WI38 (cell line): ENCODE data around the gene PEX11A.
A peak's percentile ranks its signal among the peaks of the same experiment; 100 is the strongest.

Experiments used
- H3K4me3 ChIP-seq: 2 replicates; pipeline ENCODE4 v1.5.1; 2011; ENCODE audit warnings: low read depth, mild to moderate bottlenecking, control low read depth, low read length
- CTCF ChIP-seq: IDR thresholded peaks from 2 replicates; pipeline ENCODE4 v1.5.1; 2012; ENCODE audit warnings: low read depth, mild to moderate bottlenecking, control low read depth, low read length

PEX11A gene

GRCh38 chr15:89649716-89650115 is 40.8 kb downstream of the PEX11A start:
- H3K4me3 ChIP-seq: no peak overlapping the region
- no peak for TF ChIP-seq CTCF

GRCh38 chr15:89649013-89649625 is 41.4 kb downstream of the PEX11A start:
- TF ChIP-seq CTCF: no peak
- H3K4me3 ChIP-seq: no peak overlapping the region

GRCh38 chr15:89648106-89649012 is 42.2 kb downstream of the PEX11A start:
- no peak for TF ChIP-seq CTCF

GRCh38 chr15:89647191-89647851 is 43.2 kb downstream of the PEX11A start:
- H3K4me3 ChIP-seq: no peak overlapping the region
- peak; percentile 96 for TF ChIP-seq CTCF

More at GRCh38 chr15:89648106-89649012, 42.2 kb downstream of the PEX11A start:
- no peak overlapping the region for H3K4me3 ChIP-seq

GRCh38 chr15:89646416-89647141 is 44.0 kb downstream of the PEX11A start:
- no peak overlapping the region for H3K4me3 ChIP-seq
- TF ChIP-seq CTCF: no peak

- H3K4me3 ChIP-seq: no peak overlapping the region
- no peak for TF ChIP-seq CTCF
Measured at GRCh38 chr15:89645680-89646079, 44.9 kb downstream of the PEX11A start.
